Endothelial cell of hepatic sinusoid (primary cell): Measurements from ENCODE around the gene MEI1.
"Not testable (repeated sequence)": the region's sequence is repeated elsewhere in the genome, so short reads cannot be mapped to it uniquely, and the experiment has no call there.

ENCODE experiments used
- in situ Hi-C: cut with HindIII; loops from 2 replicates; pipeline ENCODE4 v1.10.0; 2017; ENCODE audit warnings: low sequenced_read_pairs

MEI1 gene

DNA sequence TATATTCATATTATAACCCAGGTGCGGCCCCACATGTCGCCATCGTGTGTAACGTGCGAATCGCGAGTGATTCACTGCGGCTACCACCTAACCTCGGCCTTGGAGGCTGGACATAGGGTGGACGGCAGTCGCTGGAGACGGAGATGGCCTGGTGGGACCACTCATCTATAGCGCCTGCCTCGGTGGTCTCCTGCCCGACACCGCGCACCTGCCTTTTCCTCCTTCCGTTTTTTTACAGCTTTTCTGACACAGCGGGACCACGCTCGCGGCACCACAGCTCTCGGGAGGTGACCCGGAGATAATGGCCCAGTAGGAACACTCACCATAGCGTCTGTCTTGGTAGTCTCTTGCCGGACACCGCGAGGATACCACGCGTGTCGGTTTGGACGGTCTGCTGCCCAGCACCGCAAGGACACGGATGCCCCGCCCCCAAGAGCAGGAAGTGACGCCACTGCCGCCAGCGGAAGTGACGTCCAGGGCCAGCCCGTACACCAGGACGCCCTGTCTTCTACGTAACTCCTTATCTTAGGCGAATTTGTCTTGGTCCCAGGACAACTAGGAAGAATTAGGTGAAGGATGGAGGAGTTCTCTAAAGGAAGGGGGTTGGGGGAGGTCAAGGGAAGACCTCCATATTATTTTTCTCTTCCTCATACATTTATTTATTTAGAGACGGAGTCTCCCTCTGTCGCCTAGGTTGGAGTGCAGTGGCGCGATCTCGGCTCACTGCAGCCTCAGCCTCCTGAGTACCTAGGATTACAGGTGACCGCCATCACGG, 17.1 kb upstream of the MEI1 start:
- in situ Hi-C loops, result no loop called here

DNA sequence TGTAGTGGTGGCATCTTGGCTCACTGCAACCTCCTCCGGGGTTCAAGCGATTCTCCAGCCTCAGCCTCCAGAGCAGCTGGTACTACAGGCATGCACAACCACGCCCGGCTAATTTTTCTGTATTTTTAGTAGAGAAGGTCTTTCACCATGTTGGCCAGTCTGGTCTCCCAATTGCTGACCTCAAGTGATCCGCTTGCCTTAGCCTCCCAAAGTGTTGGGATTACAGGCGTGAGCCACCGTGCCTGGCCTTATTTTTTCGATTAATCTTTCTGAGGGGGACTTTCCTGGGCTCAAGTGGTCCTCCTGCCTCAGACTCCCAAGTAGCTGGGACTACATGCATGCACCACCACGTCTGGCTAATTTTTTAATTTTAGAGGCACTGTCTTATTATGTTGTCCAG, 16.3 kb upstream of the MEI1 start:
- in situ Hi-C loops, result no loop called here

DNA sequence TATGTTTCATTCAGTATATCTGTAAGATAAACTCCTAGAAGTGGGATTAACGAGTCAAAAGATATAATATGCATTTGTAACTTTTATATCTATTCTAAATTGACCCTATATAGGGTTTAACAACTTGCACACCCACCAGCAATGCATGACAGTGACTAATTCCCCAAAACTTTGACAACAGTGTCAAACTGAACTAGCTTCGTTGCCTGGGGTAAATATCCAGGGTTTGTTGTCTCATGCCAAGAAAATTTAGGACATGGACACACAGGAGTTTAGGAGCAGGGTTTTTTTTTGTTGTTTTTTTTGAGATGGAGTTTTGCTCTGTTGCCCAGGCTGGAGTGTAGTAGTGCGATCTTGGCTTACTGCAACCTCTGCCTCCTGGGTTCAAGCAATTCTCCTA, 15.7 kb upstream of the MEI1 start:
- in situ Hi-C loops, result no loop called here

DNA sequence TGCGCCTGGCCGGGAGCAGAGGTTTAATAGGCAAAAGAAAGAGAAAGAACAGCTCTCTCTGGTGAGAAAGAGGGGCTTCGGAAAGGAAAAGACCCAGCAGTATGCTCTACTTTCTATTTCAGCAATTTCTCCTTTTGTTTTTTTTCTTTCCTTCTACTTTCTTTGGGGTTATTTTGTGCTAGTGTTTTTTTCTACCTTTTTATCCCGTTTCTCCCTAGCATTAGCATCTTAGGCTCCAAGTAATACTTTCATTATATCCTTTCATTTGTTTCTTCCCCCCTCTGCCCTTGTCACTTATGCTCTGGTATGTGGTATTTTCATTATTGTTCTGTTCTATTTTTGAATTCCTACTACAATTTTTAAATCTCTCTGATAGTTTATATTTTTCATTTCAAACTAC, 15.1 kb upstream of the MEI1 start:
- in situ Hi-C loops, result no loop called here

DNA sequence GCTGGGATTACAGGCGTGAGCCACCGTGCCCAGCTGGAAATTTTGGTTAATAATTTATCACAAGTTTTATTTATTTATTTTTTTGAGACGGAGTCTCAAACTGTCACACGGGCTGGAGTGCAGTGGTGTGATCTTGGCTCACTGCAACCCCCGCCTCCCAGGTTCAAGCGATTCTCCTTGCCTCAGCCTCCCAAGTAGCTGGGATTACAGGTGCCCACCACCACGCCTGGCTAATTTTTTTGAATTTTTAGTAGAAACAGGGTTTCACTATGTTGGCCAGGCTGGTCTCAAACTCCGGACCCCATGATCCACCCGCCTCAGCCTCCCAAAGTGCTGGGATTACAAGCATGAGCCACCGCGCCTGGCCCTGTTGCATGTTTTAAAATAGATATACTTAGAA, 12.4 kb upstream of the MEI1 start:
- in situ Hi-C loops, result not testable (repeated sequence)

DNA sequence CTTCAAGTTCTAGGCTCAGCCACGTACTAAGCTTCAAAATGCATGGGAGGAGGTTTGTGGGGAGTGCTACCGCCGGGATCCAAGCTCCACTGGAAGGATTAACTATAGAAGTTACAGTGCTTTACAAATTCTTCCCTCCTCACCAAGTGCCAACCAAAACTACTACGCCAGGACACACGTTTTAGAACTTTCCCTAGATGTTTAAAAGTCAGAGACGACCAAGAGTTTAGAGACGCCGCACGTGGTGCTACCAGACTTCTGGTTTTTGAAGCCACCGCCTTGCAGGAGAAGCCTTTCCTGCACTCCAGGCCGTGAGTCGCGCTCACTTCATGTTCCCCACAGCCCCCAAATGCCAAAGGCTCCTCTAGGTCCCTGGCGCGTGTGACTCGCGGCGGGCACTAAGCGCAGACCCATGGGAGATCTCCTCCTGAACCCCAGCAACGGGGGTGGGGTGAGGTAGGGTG, 11.4 kb upstream of the MEI1 start:
- in situ Hi-C loops, result no loop called here

DNA sequence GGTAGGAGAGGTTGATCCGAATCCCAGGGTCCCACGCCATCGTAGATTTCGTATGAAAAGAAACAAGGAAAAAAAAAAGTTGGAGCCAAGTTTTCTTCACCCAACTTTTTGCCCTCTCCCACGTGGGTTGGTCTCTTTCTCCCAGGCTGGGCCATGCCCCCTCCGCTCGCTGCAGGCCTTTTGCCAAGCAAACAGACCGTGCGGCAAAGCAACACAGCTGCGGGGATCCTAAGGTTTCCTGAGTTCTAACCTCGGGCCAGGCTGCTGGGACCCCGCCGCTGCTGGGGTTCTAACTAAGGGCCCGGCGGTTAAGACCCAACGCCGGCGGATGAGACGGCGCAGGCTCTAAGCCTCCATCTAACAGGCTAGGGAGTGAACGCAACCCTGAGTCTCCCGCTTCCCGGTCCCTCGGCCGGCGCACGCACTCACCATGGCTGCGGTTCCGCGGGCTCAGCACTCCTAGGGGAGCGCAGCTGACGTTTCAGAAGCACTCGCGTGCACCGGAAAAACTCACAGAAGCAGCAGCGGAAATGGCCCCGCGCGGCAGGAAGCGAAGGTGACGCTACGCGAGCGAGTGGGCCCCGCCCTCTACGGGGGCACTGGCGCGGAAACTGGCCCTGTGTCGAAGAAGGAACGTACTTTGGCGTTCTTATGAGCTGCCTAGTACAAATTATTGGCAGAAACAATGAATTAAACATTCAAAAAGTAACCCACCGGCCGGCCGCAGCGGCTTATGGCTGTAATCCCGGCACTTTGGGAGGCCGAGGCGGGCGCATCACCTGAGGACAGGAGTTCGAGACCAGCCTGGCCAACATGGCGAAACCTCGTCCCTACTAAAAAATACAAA, 10.7 kb upstream of the MEI1 start, which contains the start of gene SNU13:
SNU13 (minus strand) TSS at position 503 of the 847 bp plus-strand sequence; CDS start at position 432, 71 bp downstream.
- in situ Hi-C loops, result no loop called here

DNA sequence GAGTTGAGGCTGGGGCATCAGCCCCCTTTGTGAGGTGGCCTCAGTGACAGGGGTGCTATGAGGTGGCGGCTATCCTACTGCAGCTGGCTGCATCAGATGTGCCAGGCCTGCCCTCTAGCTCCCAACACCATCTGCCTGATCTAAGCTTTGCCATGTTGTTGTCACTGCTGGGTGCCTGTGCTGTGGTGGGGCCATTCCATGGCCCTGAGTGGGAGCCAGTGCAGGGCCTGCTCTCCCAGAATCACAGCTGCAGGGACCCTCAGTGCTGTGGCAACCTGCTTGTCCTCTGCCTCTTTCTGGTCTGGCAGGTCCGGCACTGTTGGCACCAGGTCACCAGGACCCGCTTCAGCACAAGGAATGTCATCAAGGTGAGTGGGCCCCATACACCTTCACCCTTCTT, 8.8 kb upstream of the MEI1 start:
- in situ Hi-C loops, result no loop called here

DNA sequence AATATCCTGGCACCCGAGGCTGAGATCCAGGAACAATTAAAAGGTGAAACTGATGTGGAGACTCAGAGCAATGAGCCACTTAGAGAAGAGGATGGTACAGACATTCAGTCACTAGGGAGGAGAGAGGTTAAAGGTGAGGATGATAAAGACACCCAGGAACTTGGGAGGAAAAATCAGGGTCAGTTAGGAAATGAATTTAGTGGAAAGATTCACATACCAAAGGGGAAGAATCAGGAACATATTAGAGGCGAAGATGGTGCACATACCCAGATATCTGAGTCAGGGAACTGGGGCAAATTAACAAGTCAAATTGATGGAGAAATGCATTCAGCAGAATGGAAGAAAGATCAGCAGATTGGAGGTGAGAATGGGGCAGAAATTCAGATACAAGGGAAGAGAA, 4.1 kb upstream of the MEI1 start:
- in situ Hi-C loops, result no loop called here

DNA sequence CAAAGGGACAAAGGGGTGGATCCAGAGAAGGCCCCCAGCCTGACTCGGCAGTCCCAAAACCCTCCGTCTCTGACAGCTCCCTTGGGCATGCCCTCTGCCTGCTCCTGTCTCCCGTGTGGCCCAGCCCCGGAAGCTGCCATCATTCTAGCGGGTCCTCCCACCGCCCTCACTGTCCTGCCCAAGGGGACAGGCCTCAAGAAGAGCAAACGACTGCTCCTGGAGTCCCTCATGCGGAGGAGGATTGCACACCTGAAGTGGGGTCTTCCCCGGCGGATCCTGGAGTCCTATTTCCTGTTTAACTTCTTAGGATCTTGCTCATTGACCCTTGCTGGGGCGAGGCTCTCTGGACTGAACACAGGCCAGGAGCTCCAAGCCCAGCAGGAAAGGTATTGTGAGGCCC, 2.6 kb upstream of the MEI1 start:
- in situ Hi-C loops, result no loop called here

DNA sequence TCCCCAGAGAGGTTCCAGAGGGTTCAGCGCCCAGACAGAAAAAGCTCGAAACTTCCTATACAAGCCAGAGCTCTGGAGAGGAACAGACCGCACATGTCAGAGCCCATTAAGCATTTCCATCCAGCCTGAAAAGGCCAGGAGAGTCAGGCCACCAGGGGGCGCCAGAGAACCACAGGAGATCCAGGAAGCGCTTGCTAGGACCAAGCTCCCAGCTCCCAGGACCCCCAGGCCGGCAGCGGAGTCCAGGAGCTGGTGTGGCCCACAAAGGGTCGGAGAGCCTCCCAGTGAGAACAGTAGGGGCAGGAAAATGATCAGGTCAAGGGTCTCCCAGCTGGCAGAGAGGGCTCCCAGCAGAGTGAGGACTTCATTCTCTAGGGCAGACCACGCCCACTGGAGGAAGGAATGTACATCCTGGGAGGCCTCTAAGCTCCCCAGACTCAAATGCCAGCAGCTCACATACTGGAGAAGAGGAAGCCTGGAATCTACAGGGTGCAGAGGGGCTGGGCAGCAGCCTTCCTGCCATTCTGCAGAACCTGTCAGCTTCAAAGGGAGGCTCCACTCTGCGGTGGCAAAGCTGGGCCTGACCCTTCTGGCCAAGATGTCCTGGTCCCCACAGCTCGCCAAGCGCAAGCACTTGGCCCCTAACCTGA, 2.1 kb upstream of the MEI1 start:
- in situ Hi-C loops, result no loop called here

DNA sequence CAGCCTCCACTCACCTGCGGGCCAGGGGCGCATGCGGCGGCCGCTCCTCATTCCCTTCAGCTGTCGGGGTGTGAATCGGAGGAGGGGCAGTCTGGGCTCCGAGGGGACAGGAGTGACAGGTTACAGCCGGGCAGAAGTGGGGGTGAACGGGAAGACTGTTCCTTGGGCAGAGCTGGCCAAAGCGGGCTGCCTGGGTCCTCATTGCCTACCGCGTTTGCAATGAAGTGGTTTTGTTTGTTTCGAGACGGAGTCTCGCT, 733 bp downstream of the MEI1 start:
- in situ Hi-C loops, result no loop called here

DNA sequence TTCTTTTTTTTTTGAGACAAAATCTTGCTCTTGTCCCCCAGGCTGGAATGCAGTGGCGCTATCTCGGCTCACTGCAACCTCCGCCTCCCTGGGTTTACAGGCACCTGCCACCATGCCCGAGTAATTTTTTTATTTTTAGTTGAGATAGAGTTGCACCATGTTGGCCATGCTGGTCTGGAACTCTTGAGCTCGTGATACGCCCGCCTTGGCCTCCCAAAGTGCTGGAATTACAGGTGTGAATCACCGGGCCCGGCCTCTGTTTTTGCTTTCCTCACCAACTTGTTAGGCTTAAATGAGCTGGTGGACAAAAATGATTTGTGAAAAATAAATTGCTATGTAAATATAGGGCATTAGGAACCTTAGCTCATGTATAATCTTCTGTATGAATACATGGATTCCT, 3.5 kb downstream of the MEI1 start:
- in situ Hi-C loops, result no loop called here

DNA sequence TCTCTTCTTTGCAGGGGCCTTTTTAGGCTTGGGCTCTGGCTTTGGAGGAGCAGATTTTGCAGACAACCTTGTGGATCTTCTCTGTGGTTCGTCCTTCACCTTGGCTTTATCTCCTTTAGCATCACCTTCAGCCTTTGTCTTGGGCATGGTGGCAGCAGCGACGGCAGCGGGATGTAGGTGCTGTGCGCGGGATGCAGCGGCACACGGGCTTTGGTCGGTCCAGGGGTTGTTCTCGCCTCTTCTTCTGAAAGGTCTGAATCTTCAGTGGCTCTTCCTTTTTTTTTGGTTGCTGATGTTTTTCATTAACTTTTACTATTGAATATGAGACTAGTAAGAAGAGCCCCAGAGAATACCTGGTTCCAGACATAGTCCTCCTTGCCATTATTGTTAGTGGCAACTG, 10.0 kb downstream of the MEI1 start:
- in situ Hi-C loops, result no loop called here

DNA sequence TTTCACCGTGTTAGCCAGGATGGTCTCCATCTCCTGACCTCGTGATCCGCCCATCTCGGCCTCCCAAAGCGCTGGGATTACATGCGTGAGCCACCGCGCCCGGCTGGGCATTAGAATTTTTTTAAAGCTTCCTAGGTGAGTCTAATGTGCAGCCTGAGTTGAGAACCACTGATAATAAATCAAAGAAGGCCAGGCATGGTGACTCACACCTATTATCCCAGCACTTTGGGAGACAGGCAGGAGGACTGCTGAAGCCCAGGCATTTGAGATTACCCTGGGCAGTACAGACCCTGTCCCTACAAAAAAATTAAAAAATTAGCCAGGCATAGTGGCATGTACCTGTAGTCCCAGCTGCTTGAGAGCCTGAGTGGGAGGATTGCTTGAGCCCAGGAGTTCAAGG, 13.7 kb downstream of the MEI1 start:
- in situ Hi-C loops, result no loop called here

DNA sequence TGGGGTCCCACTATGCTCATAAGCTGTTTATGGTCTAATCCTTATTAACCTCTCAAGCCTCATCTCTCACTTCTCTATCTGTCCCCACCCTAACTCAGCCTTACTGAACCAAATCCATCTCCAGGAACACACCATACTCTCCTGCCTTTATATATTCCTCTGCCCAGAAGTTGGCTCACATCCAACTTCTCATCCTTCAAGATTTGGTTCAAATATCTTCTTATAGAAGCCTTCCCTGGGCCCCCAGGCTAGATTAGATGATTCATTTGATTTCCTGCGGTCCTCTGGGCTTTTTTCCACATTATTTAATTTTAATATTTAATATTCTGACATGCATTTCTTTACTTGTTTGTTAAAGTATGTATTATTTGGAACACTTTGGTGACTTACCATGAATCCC, 23.2 kb downstream of the MEI1 start:
- in situ Hi-C loops, result no loop called here

DNA sequence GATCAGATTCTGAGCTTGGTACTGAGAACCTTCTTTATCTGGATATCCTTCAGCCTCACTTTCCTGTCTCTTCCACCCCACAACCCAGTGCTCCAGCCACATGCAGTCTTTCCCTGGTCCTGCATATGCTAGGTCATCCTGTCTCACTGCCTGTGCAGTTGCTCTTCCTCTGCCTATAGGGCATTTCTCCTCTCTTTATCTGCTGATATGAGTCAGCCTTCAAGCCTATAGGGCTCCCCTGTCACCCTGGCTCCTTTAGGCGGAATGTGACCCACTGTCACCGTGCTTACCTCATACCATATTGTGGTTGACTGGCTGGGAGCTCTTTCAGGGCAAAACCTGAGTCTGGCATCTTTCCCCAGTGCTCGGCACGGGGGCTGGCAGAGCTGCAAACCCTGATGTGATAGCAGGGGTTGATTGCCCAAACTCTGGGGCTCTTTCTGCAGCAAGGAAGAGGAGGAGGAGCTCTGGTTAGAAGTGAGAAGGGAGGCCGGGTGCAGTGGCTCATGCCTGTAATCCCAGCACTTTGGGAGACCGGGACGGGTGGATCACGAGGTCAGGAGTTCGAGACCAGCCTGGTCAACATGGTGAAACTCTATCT, 26.3 kb downstream of the MEI1 start:
- in situ Hi-C loops, result loop anchor here (5.0 kb wide), 1 partner anchor 37 kb away; no protein-coding TSS in a partner anchor

DNA sequence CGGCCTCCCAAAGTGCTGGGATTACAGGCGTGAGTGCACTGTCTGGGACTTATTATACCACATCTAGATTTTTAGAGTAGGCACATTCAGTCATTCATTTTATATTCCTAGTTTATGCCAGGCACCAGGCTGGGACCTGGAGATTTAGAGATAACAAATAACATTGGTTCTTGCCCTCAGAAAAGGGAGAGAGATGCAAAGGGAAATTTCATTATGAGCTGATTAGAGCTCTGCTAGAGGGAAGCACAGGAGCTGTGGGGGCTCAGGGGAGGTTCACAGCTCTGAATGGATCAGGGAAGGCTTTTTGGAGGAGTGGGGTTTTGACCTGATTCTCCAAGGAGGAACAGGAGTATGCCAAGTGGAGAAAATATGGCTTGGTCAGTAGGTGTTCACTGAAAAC, 32.3 kb downstream of the MEI1 start:
- in situ Hi-C loops, result no loop called here

DNA sequence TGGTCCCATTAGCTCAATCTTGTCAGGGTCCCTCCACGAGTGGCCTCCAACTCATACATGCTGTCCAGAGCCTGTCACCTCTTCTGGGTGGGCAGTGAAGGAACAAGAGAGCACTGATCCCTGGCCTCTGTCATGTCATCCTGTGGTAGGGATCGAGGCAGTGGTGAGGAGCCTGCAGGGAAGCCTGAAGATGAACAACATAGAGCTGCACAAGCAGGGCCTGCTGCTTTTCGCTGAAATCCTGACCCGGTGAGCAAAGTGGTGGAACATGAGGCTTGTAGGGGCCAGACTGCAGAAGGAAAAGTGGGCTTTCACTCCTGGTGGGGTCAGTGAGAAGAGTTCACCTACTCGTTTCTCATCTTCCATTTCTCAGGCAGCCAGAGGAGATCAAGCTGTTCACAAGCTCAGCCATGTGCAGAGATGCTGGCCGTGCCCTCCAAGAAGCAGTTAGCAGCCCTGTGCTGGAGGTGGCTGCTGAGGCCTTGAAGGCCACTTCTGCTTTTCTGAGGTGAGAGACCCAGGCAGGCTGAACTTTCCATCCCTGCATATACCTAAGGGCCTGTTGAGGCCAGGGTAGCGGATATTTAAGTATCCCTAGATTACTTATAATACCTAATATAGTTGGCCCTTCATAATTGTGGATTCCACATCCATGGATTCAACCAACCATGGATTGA, 32.9 kb downstream of the MEI1 start:
- in situ Hi-C loops, result no loop called here

DNA sequence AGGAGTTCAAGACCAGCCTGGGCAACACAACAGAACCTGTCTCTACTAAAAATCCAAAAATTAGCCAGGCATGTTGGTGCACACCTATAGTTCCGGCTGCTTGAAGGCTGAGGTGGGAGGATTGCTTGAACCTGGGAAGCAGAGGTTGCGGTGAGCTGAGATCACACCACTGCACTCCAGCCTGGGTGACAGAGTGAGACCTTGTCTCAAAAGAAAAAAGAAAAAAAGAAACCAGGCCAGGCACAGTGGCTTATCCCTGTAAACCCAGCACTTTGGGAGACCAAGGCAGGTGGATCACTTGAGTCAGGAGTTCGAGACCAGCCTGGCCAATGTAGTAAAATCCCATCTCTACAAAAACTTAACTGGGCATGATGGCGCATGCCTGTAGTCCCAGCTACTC, 33.9 kb downstream of the MEI1 start:
- in situ Hi-C loops, result not testable (repeated sequence)

DNA sequence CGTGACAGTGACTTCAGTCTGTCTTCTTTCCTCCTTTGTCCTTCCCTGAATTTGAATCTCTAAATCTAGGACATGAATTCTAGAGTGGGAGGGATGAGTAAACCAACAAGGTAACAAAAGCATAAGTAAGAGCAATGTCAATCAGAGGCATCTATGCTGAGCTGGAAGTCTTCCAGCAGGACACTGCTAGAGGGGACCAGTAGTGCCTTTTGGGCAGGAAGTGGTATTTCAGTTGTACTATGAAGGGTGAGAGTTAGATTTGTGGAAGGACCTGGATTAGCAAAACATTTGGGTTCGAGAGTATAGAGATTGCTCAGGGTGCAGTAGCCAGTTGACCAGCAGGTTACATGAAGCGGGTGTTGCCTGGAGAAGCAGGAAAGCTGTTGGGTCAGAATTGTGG, 40.3 kb downstream of the MEI1 start:
- in situ Hi-C loops, result no loop called here
